GM21723 (cell line): ENCODE data around the gene WDFY1.

Experiments used
- ATAC-seq: cut with Tn5 transposase; IDR thresholded peaks from one replicate; pipeline ENCODE4 v1.9.1; 2021; ENCODE audit warnings: mild to moderate bottlenecking, moderate library complexity; ENCODE audit not compliant: unreplicated experiment

Gene WDFY1

GRCh38 chr2:223944703-223945531 is at the start of gene WDFY1:
WDFY1 (minus strand) TSS chr2:223945335; CDS start chr2:223945284, 51 bp downstream.
- ATAC-seq, result peak; percentile 76

GRCh38 chr2:223994562-223995162 is 49.5 kb upstream of the WDFY1 start:
- ATAC-seq, result no peak

GRCh38 chr2:223993634-223994232 is 48.6 kb upstream of the WDFY1 start:
- peak; percentile 89 for ATAC-seq

GRCh38 chr2:223991611-223992010 is 46.5 kb upstream of the WDFY1 start:
- no peak for ATAC-seq

- ATAC-seq, result no peak
Observed at GRCh38 chr2:223989856-223990232, 44.7 kb upstream of the WDFY1 start.

GRCh38 chr2:223989206-223989855 is 44.2 kb upstream of the WDFY1 start:
- ATAC-seq, result no peak

DNA sequence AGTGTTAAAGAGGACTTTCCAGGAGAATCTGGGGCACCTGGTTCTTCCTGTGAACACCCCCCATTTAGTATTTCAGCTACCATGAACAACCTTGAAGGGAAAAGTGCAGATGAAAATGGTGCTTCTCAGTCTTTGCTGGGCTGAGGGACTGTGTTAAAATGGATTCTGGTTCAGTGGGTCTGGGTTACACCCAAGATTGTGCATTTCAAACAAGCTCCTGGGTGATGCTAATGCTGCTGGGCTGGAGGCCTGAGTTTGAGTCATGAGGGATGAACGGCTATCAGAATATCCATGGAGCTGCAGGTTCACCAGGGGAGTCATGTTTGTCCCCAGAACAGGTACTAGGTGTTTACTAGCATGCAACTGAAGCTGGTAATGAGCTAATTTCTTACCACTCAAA is 36.1 kb upstream of the WDFY1 start:
- ATAC-seq, result no peak

DNA sequence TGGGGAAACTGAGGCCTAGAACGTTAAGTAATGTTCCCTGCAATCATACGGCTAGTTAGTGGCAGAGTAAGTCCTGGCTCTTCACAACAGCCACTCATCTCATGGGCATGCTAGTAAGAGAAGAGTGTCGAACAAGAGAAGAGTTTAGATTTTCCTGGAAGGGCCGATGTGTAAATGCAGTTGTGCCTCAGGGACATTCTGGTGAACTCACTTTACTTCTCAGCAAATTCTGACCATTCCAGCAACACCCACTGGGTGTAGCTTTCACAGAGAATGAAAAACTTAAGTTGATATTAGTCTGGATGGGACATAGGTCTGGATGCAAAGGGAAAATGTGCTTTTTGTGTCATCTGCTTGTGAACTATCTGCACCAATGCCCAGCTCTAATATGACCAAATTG is 35.7 kb upstream of the WDFY1 start:
- no peak for ATAC-seq

DNA sequence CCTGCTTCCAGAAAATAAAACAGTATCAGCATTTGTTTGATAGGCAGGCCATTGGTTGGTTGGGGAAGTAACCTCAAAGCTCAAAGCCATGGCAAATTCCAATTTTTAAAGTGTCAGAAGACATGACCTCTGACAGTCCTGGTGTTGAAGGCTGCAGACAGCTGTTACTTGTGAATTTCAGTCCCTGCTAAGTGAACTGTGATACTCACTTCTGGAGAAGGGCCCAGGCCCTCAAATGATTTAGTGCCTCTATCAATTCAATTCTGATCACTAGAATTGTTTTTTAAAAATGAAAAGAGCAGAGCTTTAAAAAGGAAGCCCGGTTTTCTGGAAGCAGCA is 35.2 kb upstream of the WDFY1 start:
- no peak for ATAC-seq

DNA sequence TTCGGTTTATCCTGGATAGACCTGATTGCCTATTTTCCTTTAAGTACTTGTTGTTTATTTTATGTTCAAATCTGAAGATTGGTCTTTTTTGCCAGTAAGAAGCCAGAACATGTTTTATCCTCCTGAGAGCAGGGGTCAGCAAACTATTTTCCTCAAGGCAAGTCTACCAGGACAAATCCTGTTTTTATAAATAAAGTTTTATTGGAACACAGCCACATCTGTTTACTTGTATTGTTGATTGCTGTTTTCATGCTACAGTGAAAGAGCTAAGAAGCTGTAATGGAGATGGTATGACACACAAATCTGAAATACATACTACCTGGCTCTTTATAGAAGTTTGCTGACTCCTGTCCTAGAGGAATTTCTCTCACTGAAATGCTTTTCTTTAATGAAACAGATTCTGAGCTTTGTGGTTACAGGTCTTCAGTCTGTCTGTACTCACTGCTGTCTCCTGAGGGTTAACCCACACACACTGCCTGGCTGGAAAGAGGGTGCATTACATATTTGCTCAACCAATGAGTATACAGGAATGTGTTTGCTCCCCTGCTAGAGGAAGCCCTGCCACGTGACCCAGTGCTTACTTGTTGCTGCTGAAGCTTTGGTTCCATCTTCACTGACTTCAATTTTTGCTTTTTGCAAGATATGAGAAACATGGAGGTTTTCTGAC is 34.7 kb upstream of the WDFY1 start:
- ATAC-seq, result no peak

DNA sequence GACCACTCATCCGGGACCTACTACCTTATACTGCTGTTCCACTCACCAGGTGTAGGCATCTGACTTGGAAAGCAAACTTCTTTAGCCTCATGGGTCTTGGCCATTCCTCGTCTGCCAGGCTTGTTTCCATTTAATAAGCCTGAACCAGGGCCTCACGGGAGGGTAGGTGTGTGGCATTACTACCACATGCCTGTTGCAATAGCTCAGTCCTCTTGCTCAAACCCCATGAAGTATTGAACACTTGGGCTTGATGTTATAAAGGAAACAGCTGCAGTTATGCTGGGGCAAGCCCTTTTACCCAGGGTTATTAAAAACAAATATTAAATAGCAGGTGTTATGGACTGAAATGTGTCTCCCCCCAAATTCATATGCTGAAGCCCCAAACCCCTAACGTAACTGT is 33.3 kb upstream of the WDFY1 start:
- no peak for ATAC-seq

DNA sequence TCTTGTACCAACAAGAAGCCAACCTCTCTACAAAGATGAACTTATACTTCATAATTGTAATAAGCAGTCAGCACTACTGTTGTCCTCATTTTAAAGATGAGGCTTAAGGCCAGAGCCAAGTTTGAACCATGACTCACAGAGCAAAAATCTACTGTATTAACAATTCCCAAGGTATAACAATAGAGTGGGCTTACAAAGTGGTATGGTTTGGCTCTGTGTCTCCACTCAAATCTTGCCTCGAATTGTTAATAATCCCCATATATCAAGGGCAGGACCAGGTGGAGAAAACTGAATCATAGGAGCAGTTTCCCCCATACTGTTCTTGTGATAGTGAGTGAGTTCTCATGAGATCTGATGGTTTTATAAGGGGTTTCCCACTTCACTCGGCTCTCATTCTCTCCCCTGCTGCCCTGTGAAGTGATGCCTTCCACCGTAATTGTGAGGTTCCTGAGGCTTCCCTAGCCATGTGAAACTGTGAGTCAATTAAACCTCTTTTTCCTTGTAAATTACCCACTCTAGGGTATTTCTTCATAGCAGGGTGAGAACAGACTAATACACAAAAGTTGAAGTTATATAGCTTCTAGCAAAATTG is 31.6 kb upstream of the WDFY1 start:
- ATAC-seq, result no peak

GRCh38 chr2:223973606-223974005 is 28.5 kb upstream of the WDFY1 start:
- no peak for ATAC-seq

DNA sequence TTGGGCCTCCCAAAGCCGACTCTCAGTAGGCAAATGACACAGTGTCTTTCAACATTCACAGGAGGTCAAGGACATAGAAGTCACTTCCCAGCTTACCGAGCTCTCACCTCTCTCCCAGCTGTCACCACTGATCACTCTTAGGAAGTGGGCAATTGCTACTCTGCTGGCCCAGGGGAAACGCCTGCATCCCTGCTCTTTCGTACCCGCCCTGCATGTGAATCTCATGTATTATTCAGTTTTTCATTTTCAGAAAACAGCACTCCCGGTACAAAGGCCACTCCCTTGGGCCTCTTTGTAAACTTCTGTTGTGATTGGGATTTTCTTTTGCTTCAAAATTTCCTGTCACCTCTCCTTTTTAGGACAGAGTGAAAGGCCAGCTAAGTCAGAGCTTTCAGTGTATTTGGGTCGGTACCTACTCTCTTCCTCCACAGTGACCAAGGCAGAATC is 27.5 kb upstream of the WDFY1 start:
- ATAC-seq, result no peak

DNA sequence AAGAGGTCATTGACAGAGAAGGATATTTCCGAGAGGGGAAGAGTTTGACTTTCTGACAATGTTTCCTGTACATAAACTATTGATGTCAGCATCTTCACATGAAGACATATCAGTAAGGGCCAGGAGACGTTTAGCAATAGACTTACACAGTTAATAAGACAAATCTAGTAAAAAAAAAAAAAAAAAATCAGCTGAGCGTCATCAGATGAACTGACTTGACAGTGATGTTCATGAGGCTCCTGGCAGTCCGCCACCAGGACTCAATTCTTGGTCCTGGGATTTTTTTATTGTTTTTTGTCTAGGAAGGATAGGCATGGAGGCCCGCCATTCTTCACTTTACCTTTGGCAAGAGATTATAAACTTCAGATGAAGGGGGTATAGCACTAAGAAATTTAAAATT is 26.6 kb upstream of the WDFY1 start:
- ATAC-seq, result no peak

GRCh38 chr2:223970343-223971128 is 25.4 kb upstream of the WDFY1 start:
- no peak for ATAC-seq

- no peak for ATAC-seq
Observed at GRCh38 chr2:223969856-223970255, 24.7 kb upstream of the WDFY1 start.

DNA sequence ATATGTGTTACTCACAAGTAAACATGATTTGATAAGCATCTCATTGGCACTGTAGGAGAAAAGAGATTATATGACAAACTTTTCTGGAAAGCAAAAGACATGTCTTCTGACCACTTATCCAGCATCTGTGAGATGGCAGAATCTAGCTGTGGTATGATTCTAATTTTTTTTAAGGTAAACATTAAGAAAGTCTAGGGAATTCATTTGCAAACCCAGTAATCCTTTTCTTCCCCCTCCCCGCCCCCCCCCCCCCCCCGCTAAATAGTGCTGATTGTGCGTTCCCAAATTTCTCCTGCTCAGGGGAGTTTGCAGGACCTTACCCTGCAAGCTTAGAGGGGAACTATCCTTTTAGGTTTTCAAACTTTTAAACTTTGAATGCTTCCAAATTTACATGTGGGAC is 24.2 kb upstream of the WDFY1 start:
- ATAC-seq, result no peak

- ATAC-seq, result no peak
Observed at GRCh38 chr2:223967981-223968380, 22.8 kb upstream of the WDFY1 start.

DNA sequence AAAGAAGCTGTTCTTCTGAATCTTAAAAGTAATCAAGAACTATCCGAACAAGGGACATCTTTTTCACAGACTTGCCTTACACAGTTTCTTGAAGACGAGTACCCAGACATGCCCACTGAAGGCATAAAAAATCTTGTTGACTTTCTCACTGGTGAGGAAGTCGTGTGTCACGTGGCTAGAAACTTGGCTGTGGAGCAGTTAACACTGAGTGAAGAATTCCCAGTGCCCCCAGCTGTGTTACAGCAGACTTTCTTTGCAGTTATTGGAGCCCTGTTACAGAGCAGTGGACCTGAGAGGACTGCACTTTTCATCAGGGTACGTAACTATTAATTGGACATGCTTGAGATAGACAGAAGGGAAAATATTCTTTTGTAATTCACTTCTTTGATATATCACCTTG is 14.6 kb upstream of the WDFY1 start:
- no peak for ATAC-seq
